ENCODE measurements around the gene ERCC2. TPM values are rescaled to one million over a fixed set of nuclear protein-coding genes. Genes with fewer than 3 reads are reported as not detected.

Gene ERCC2
- total RNA-seq, 2 donors from 2014 or later: 20.5 to 31.8 TPM

DNA sequence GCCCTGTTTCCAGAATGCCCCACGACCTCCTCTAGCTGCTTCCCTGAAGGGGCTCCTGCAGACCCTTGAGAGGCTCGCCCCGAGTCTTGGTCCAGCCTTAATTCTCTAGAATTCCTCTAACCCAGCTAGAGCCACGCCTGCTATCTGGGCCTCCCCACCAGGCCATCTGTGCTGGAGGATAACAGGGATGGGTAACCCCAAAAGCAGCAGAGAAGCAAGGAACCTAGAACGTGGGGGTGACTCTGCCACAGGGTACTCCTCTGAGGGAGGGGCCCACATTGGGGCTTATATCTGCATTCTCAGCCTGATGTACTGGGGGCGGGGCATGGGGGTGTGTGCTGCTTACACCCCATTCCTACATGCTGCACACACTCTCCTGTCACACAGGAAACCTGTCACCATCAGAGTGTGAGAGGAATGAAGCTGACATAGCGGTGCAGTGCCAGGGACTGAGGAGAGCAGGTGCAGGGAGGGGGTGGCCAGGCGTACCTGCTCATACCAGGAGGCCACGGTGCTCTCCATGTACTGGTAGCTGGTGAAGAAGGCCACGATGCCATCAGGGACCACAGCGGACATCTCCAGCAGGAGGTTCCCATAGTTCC, 16.0 kb downstream of the ERCC2 start:
- no peaks in the 10 kb centered on the region for H3K36me3 ChIP-seq
- WGBS: 97% methylated on average over 10 of the region's 11 CpGs
- no peak overlapping the region for H3K4me3 ChIP-seq
- no peaks in the 10 kb centered on the region for H3K27me3 ChIP-seq (replicated peaks; ENCODE audit: insufficient read depth)
- DNase-seq (ENCODE audit: low spot score): no peak
- no peaks in the 10 kb centered on the region for H3K9me3 ChIP-seq
- intact Hi-C loops (cut with DNase I): no loop called here
- no peaks in the 10 kb centered on the region for H3K4me1 ChIP-seq (replicated peaks)
- no peak for TF ChIP-seq POLR2A (IDR thresholded peaks at IDR 0.05)
- TF ChIP-seq, protein P1, sequence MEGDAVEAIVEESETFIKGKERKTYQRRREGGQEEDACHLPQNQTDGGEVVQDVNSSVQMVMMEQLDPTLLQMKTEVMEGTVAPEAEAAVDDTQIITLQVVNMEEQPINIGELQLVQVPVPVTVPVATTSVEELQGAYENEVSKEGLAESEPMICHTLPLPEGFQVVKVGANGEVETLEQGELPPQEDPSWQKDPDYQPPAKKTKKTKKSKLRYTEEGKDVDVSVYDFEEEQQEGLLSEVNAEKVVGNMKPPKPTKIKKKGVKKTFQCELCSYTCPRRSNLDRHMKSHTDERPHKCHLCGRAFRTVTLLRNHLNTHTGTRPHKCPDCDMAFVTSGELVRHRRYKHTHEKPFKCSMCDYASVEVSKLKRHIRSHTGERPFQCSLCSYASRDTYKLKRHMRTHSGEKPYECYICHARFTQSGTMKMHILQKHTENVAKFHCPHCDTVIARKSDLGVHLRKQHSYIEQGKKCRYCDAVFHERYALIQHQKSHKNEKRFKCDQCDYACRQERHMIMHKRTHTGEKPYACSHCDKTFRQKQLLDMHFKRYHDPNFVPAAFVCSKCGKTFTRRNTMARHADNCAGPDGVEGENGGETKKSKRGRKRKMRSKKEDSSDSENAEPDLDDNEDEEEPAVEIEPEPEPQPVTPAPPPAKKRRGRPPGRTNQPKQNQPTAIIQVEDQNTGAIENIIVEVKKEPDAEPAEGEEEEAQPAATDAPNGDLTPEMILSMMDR (IDR thresholded peaks at IDR 0.05): no peak
- TF ChIP-seq POLR2AphosphoS5 (IDR thresholded peaks at IDR 0.05): no peak
- H3K27ac ChIP-seq: no peak overlapping the region

DNA sequence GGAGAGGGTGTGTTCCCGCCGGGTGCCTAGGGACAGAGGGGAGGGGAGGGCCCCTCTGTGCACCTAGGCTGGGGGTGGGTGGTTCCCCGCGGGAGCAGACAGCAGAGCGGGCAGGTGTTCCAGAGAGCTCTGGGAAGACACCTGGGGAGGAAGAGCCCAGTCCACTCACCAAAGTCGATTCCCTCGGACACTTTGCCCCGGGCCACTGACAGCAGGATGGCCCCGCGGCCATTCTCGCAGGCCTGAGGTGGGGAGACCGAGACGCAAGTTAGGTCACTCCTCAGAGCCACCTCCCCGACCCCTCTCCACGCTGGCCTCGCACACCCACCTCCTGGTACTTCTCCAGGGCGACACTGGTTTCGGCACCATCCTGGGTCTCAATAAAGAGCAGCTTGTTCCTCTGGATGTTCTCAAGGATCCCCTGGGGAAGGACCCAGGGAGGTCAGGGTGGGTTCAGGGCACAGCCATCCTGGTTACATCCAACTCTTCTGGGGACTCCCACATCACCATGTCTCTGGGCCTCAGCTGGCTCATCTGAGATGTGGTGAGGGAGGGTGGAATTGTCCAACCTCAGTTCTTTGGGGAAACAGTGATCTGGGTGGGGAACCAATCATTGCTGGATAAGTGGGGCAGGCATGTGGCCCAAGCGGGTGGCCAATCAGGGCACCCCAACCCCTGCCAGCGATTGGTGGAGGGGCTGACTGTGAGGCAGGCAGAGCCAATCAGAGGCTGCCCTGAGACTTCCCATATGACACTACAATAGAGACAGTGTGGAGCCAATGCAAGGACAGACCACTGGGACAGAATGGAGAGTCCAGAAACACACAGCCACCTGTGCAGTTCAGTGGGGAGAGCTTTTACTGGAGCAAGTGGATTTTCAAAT, 17.2 kb downstream of the ERCC2 start:
- DNase-seq (ENCODE audit: low spot score): no peak
- no peaks in the 10 kb centered on the region for H3K27me3 ChIP-seq (replicated peaks; ENCODE audit: insufficient read depth)
- H3K27ac ChIP-seq: no peak overlapping the region
- intact Hi-C loops (cut with DNase I): no loop called here
- H3K36me3 ChIP-seq: no peaks in the 10 kb centered on the region
- no peak overlapping the region for H3K4me3 ChIP-seq
- WGBS: 91% methylated on average over 20 of the region's 20 CpGs
- TF ChIP-seq POLR2A (IDR thresholded peaks at IDR 0.05) (no peak), POLR2AphosphoS5 (IDR thresholded peaks at IDR 0.05) (no peak)
- TF ChIP-seq, protein P1 (IDR thresholded peaks at IDR 0.05): no peak
- no peaks in the 10 kb centered on the region for H3K4me1 ChIP-seq (replicated peaks)
- no peaks in the 10 kb centered on the region for H3K9me3 ChIP-seq

DNA sequence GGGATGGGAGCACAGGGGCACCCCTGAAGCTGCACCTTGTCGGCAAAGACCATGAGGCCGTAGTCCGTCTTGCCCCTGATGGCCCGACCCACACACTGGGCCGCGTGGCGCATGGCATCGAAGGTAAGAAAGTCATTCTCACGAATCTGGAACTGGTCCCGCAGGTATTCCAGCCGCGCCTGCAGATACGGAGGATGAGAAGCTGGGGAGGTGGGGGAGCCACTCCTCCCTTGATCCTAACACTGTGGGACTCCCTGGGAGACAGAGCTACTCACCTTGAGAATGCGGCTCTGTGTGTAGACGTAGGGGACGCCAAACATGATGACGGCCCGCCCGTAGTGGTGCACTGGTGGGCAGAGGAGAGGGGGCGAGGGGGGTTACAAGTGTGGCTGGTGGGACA, 17.9 kb downstream of the ERCC2 start:
- WGBS: 82% methylated on average over 20 of the region's 20 CpGs

DNA sequence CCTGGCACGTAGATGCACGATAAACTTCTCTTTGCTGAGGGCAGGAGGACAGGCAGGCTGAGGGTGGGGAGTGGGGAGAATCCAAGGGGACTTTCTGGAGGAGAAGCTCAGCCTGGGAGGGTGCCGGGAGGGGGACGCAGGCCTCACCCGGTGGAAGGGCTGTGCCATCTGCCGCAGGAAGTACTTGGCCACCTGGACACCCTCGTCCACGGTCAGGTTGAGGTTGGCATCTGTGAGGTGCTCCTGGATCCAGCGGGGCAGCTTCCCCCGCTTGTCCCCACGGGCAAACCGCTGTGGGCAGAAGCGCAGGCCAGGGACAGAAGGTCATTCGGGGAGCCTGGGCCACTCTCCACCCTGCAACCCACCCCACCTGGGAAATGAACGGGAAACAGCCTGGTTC, 18.3 kb downstream of the ERCC2 start:
- no peaks in the 10 kb centered on the region for H3K36me3 ChIP-seq
- H3K27me3 ChIP-seq (replicated peaks; ENCODE audit: insufficient read depth): no peaks in the 10 kb centered on the region
- no peak overlapping the region for H3K27ac ChIP-seq
- TF ChIP-seq, protein P1 (IDR thresholded peaks at IDR 0.05): no peak
- TF ChIP-seq POLR2A (IDR thresholded peaks at IDR 0.05): no peak
- intact Hi-C loops (cut with DNase I): no loop called here
- no peaks in the 10 kb centered on the region for H3K4me1 ChIP-seq (replicated peaks)
- no peak for DNase-seq (ENCODE audit: low spot score)
- H3K9me3 ChIP-seq: no peaks in the 10 kb centered on the region
- H3K4me3 ChIP-seq: no peak overlapping the region
- WGBS: 88% methylated on average over 15 of the region's 15 CpGs

More for the DNA sequence above, 17.9 kb downstream of the ERCC2 start:
- TF ChIP-seq POLR2AphosphoS5 (IDR thresholded peaks at IDR 0.05) (no peak), POLR2A (IDR thresholded peaks at IDR 0.05) (no peak)
- TF ChIP-seq, protein P1 (IDR thresholded peaks at IDR 0.05): no peak
- Histone ChIP-seq H3K27ac (no peak overlapping the region), H3K4me1 (replicated peaks) (no peaks in the 10 kb centered on the region), H3K36me3 (no peaks in the 10 kb centered on the region), H3K9me3 (no peaks in the 10 kb centered on the region), H3K27me3 (replicated peaks; ENCODE audit: insufficient read depth) (no peaks in the 10 kb centered on the region), H3K4me3 (no peak overlapping the region)
- intact Hi-C loops (cut with DNase I): no loop called here
- no peak for DNase-seq (ENCODE audit: low spot score)
